Chondrocyte (in vitro differentiated cells): ENCODE results near the gene FOXP1. TPM values are rescaled to one million over a fixed set of nuclear protein-coding genes. Genes with fewer than 3 reads are reported as not detected.

ENCODE experiments used
- DNase-seq: peaks from one replicate; pipeline ENCODE4 v3.0.0; 2021; ENCODE audit warnings: mixed read lengths, low spot score
- H3K27ac Mint-ChIP-seq: one replicate; pipeline ENCODE4 v1.8.0; 2021; ENCODE audit warnings: mild to moderate bottlenecking, moderate library complexity, mixed read lengths; ENCODE audit not compliant: unreplicated experiment
- H3K27me3 Mint-ChIP-seq: 2 replicates; pipeline ENCODE4 v1.8.0; 2021; ENCODE audit warnings: low read depth, mixed read lengths
- H3K36me3 Mint-ChIP-seq: 2 replicates; pipeline ENCODE4 v1.8.0; 2021; ENCODE audit warnings: low read depth, mixed read lengths
- H3K4me1 Mint-ChIP-seq: 2 replicates; pipeline ENCODE4 v1.8.0; 2021; ENCODE audit warnings: low read depth, mild to moderate bottlenecking, mixed read lengths
- H3K4me3 Mint-ChIP-seq: one replicate; pipeline ENCODE4 v1.8.0; 2021; ENCODE audit warnings: mild to moderate bottlenecking, moderate library complexity, mixed read lengths; ENCODE audit not compliant: unreplicated experiment
- H3K9me3 Mint-ChIP-seq: 2 replicates; pipeline ENCODE4 v1.8.0; 2021; ENCODE audit warnings: low read depth, mixed read lengths
- CTCF ChIP-seq: fragments of 200-600 bp; sonication (generic); IDR thresholded peaks from 2 replicates; pipeline ENCODE4 v1.5.0; 2021; ENCODE audit warnings: antibody characterized with exemption, mild to moderate bottlenecking, moderate library complexity
- total RNA-seq: library from RNA; stranded (reverse); gene quantifications from 3 replicates; pipeline ENCODE4 v1.2.1, GENCODE V29; 2021

The FOXP1 gene
- total RNA-seq, 1 donor from 2014 or later, result 206 TPM

- no peak for DNase-seq
- H3K9me3 Mint-ChIP-seq, result peaks cover 3% of the 10 kb centered on the region
Observed at GRCh38 chr3:70992131-70992530, 591.4 kb downstream of the FOXP1 start.

GRCh38 chr3:70990723-70991122 is 592.8 kb downstream of the FOXP1 start:
- H3K27ac Mint-ChIP-seq, result peak overlapping the region; percentile 90
- H3K27me3 Mint-ChIP-seq, result no peaks in the 10 kb centered on the region
- no peak for TF ChIP-seq CTCF
- no peak overlapping the region for H3K4me3 Mint-ChIP-seq
- H3K9me3 Mint-ChIP-seq, result peaks cover 3% of the 10 kb centered on the region
- peaks cover 47% of the 10 kb centered on the region for H3K36me3 Mint-ChIP-seq
- peaks cover 90% of the 10 kb centered on the region for H3K4me1 Mint-ChIP-seq
- DNase-seq, result no peak

More at GRCh38 chr3:70992131-70992530, 591.4 kb downstream of the FOXP1 start:
- Mint-ChIP-seq H3K36me3 (peaks cover 43% of the 10 kb centered on the region), H3K27ac (peak overlapping the region; percentile 90), H3K4me3 (no peak overlapping the region), H3K4me1 (peaks cover 92% of the 10 kb centered on the region), H3K27me3 (no peaks in the 10 kb centered on the region)
- TF ChIP-seq CTCF, result no peak

- H3K27ac Mint-ChIP-seq, result peak overlapping the region; percentile 90
- DNase-seq, result no peak
- peaks cover 46% of the 10 kb centered on the region for H3K36me3 Mint-ChIP-seq
- H3K4me1 Mint-ChIP-seq, result peaks cover 86% of the 10 kb centered on the region
- peaks cover 3% of the 10 kb centered on the region for H3K9me3 Mint-ChIP-seq
- H3K27me3 Mint-ChIP-seq, result no peaks in the 10 kb centered on the region
- no peak overlapping the region for H3K4me3 Mint-ChIP-seq
- no peak for TF ChIP-seq CTCF
Observed at GRCh38 chr3:70990185-70990584, 593.3 kb downstream of the FOXP1 start.

GRCh38 chr3:70989174-70989573 is 594.4 kb downstream of the FOXP1 start:
- H3K27ac Mint-ChIP-seq, result peak overlapping the region; percentile 90
- TF ChIP-seq CTCF, result no peak
- H3K4me3 Mint-ChIP-seq, result no peak overlapping the region
- peaks cover 3% of the 10 kb centered on the region for H3K9me3 Mint-ChIP-seq
- peaks cover 86% of the 10 kb centered on the region for H3K4me1 Mint-ChIP-seq
- no peaks in the 10 kb centered on the region for H3K27me3 Mint-ChIP-seq
- no peak for DNase-seq
- peaks cover 45% of the 10 kb centered on the region for H3K36me3 Mint-ChIP-seq

- Mint-ChIP-seq H3K27ac (peak overlapping the region; percentile 95), H3K4me1 (peaks cover 86% of the 10 kb centered on the region), H3K4me3 (no peak overlapping the region), H3K9me3 (peaks cover 3% of the 10 kb centered on the region), H3K27me3 (no peaks in the 10 kb centered on the region), H3K36me3 (peaks cover 40% of the 10 kb centered on the region)
- DNase-seq, result no peak
- no peak for TF ChIP-seq CTCF
Observed at GRCh38 chr3:70988111-70988510, 595.4 kb downstream of the FOXP1 start.
